Fibroblast of lung (primary cell): Measurements from ENCODE around the gene PDHX. TPM values are rescaled to one million over a fixed set of nuclear protein-coding genes. Genes with fewer than 3 reads are reported as not detected.

Experiments
- DNase-seq, 2 donors: peaks; one replicate each; pipeline versions ENCODE4 v3.0.0 to v3.0.0-alpha.2; 2010; ENCODE audit warnings: low read depth in 2 of 2
- H2AFZ ChIP-seq: 2 replicates; pipeline ENCODE4 v1.5.1; 2012; ENCODE audit warnings: low read length, control low read depth, inconsistent platforms
- H3K27ac ChIP-seq: 2 replicates; pipeline ENCODE4 v1.5.1; 2011; ENCODE audit warnings: low read length, control low read depth; ENCODE audit not compliant: insufficient read depth
- H3K27me3 ChIP-seq: 2 replicates; pipeline ENCODE4 v1.5.1; 2011; ENCODE audit warnings: mild to moderate bottlenecking, low read length; ENCODE audit not compliant: control insufficient read depth, insufficient read depth
- H3K36me3 ChIP-seq: 2 replicates; pipeline ENCODE4 v1.5.1; 2011; ENCODE audit warnings: low read length; ENCODE audit not compliant: control insufficient read depth, insufficient read depth
- H3K4me1 ChIP-seq: 2 replicates; pipeline ENCODE4 v1.5.1; 2011; ENCODE audit warnings: low read length; ENCODE audit not compliant: control insufficient read depth, insufficient read depth; ENCODE audit errors: extremely low read depth
- H3K4me2 ChIP-seq: 2 replicates; pipeline ENCODE4 v1.5.1; 2011; ENCODE audit warnings: low read length, control low read depth; ENCODE audit not compliant: insufficient read depth; ENCODE audit errors: extremely low read depth
- H3K4me3 ChIP-seq, 4 experiments: fragments of 200-600 bp in 1 of 4; sonication (generic) in 1 of 4; replicated peaks in 1 of 4; 2 replicates each; pipeline ENCODE4 v1.5.1; 2011 to 2016; ENCODE audit warnings: low read length in 4 of 4, low read depth in 3 of 4, mild to moderate bottlenecking in 3 of 4, control low read depth in 2 of 4, inconsistent platforms in 1 of 4, mixed read lengths in 1 of 4; ENCODE audit not compliant: insufficient read depth in 1 of 4; ENCODE audit errors: control extremely low read depth in 1 of 4
- H3K79me2 ChIP-seq: 2 replicates; pipeline ENCODE4 v1.5.1; 2012; ENCODE audit warnings: mild to moderate bottlenecking, low read length, inconsistent platforms; ENCODE audit not compliant: control insufficient read depth, insufficient read depth
- H3K9ac ChIP-seq: 2 replicates; pipeline ENCODE4 v1.5.1; 2011; ENCODE audit warnings: mild to moderate bottlenecking, low read length, control low read depth; ENCODE audit not compliant: insufficient read depth
- H3K9me3 ChIP-seq: 2 replicates; pipeline ENCODE4 v1.5.1; 2012; ENCODE audit warnings: low read depth, low read length; ENCODE audit not compliant: control insufficient read depth, insufficient read depth
- H4K20me1 ChIP-seq: 2 replicates; pipeline ENCODE4 v1.5.1; 2011; ENCODE audit warnings: low read length; ENCODE audit not compliant: control insufficient read depth, insufficient read depth; ENCODE audit errors: extremely low read depth
- EZH2 ChIP-seq: IDR thresholded peaks from 2 replicates; pipeline ENCODE4 v1.5.1; 2012; ENCODE audit warnings: low read length, control low read depth, mild to moderate bottlenecking; ENCODE audit errors: missing control alignments
- polyA plus RNA-seq, 2 donors: library from polyadenylated mRNA; depleted of rRNA in 1 of 2; stranded (reverse) in 1 of 2; unstranded in 1 of 2; fragments of >200 nt; gene quantifications; 2 replicates each; pipeline ENCODE4 v1.2.1, GENCODE V29; 2011 to 2012; ENCODE audit warnings: missing spikeins in 1 of 2
- total RNA-seq: library from RNA; depleted of rRNA; stranded (reverse); fragments of >200 nt; gene quantifications from 2 replicates; pipeline ENCODE4 v1.2.1, GENCODE V29; 2014
- TF ChIP-seq, protein P1 (sequence below), 2 donors: IDR thresholded peaks in 1 of 2; conservative IDR thresholded peaks in 1 of 2; 1 replicate in 1 of 2; 2 replicates in 1 of 2; pipeline ENCODE4 v1.5.1; 2011 to 2012; ENCODE audit warnings: low read length in 2 of 2, control low read depth in 1 of 2, inconsistent platforms in 1 of 2, low read depth in 1 of 2, mild to moderate bottlenecking in 1 of 2

PDHX gene
- total and polyA plus RNA-seq, 2 donors (not counting 1 experiment from before 2014, with no cell fraction given), result 29.6 to 36.5 TPM

DNA sequence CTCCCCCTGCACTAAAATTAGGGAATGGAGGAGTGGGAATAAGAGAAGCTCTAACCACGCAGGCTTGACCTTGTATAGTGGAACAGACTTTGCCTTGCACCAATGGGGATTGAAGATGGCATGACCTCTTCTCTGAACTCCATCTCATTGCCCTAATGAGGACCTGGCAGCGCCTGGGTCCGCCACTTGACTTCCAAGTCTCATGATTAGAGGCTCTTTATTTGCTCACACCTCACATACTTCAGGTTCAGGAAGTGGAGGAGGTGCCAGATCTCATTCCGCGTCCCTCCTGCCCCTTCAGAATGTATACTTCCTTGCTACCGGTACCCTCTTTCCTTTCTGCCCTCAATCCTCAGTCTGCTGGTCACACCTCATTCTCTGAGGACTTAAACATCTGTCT is 116.6 kb downstream of the PDHX start:
- Histone ChIP-seq H2AFZ (no peak overlapping the region), H3K27ac (no peak overlapping the region), H3K27me3 (no peaks in the 10 kb centered on the region), H3K4me1 (peaks cover 31% of the 10 kb centered on the region), H3K9ac (no peak overlapping the region), H3K4me2 (no peak overlapping the region), H3K79me2 (no peaks in the 10 kb centered on the region), H3K9me3 (no peaks in the 10 kb centered on the region), H3K36me3 (no peaks in the 10 kb centered on the region), H4K20me1 (no peaks in the 10 kb centered on the region), H3K4me3 (no peak overlapping the region)
- no peak for DNase-seq
- no peak for TF ChIP-seq EZH2
- TF ChIP-seq, protein P1, sequence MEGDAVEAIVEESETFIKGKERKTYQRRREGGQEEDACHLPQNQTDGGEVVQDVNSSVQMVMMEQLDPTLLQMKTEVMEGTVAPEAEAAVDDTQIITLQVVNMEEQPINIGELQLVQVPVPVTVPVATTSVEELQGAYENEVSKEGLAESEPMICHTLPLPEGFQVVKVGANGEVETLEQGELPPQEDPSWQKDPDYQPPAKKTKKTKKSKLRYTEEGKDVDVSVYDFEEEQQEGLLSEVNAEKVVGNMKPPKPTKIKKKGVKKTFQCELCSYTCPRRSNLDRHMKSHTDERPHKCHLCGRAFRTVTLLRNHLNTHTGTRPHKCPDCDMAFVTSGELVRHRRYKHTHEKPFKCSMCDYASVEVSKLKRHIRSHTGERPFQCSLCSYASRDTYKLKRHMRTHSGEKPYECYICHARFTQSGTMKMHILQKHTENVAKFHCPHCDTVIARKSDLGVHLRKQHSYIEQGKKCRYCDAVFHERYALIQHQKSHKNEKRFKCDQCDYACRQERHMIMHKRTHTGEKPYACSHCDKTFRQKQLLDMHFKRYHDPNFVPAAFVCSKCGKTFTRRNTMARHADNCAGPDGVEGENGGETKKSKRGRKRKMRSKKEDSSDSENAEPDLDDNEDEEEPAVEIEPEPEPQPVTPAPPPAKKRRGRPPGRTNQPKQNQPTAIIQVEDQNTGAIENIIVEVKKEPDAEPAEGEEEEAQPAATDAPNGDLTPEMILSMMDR (conservative IDR thresholded peaks at IDR 0.05 in 1 of 2, IDR thresholded peaks at IDR 0.05 in 1 of 2; ENCODE audit: low read depth in 1 of 2, low read length in 2 of 2), result no peak

DNA sequence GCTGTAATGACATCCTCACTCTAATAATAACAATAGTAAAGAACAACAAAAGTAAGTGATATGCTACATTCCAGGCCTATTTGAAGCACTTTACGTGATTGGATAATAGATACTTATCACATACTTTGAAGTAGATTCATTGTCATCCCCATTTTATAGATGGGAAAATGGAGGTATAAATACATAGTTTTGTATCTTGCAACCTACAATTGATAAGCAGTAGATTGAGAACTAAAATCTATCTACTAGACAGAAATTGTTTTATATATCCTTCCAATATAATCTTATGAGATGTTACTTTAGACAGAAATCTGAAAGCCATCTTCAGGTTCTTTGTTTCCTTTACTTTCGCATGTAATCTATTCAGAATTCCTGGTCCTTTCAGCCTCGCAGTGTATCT is 118.0 kb downstream of the PDHX start:
- Histone ChIP-seq H3K4me1 (peaks cover 31% of the 10 kb centered on the region), H3K27ac (no peak overlapping the region), H3K4me2 (no peak overlapping the region), H4K20me1 (no peaks in the 10 kb centered on the region), H3K4me3 (no peak overlapping the region), H3K36me3 (no peaks in the 10 kb centered on the region), H3K79me2 (no peaks in the 10 kb centered on the region), H3K9ac (no peak overlapping the region), H3K27me3 (no peaks in the 10 kb centered on the region), H3K9me3 (no peaks in the 10 kb centered on the region), H2AFZ (no peak overlapping the region)
- TF ChIP-seq, protein P1 (conservative IDR thresholded peaks at IDR 0.05 in 1 of 2, IDR thresholded peaks at IDR 0.05 in 1 of 2; ENCODE audit: low read depth in 1 of 2, low read length in 2 of 2), result no peak
- TF ChIP-seq EZH2, result no peak
- no peak for DNase-seq

DNA sequence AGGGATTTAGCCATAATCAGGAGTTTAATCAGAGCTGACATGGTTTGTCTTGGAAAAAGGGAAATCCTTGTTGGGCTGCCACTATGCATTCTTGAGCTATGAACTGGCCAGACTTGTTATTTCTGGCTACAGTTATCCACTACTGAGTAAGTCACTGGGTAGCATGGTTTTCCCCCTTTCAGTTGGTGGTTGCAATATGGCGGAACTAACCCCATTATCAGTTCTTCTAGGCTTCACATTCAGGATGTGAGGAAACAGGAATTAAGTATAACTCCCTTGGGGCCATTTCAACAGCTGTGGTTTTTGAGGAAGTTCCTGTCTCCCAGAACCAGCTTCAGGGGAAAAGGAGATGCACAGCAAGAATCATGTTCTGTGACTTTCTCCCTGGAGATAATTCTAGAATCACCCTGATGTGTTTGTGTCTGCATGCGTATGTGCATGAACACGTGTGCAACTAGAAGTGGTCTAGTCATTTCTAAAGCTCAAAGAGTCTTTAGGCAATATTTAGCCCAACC is 119.5 kb downstream of the PDHX start:
- DNase-seq, result peak; percentile 91 to 98
- Histone ChIP-seq H3K4me3 (no peak overlapping the region), H4K20me1 (no peaks in the 10 kb centered on the region), H3K36me3 (no peaks in the 10 kb centered on the region), H3K27ac (peak overlapping the region; percentile 7), H3K9ac (no peak overlapping the region), H3K4me1 (peaks cover 20% of the 10 kb centered on the region), H3K27me3 (no peaks in the 10 kb centered on the region), H3K79me2 (no peaks in the 10 kb centered on the region), H3K9me3 (no peaks in the 10 kb centered on the region), H2AFZ (no peak overlapping the region), H3K4me2 (no peak overlapping the region)
- TF ChIP-seq EZH2, result no peak
- TF ChIP-seq, protein P1 (conservative IDR thresholded peaks at IDR 0.05 in 1 of 2, IDR thresholded peaks at IDR 0.05 in 1 of 2; ENCODE audit: low read depth in 1 of 2, low read length in 2 of 2), result no peak
